Measurements from ENCODE around the gene HNF4A. TPM values are rescaled to one million over a fixed set of nuclear protein-coding genes. Genes with fewer than 3 reads are reported as not detected.

The HNF4A gene
- polyA plus RNA-seq, 1 experiment: not detected

DNA sequence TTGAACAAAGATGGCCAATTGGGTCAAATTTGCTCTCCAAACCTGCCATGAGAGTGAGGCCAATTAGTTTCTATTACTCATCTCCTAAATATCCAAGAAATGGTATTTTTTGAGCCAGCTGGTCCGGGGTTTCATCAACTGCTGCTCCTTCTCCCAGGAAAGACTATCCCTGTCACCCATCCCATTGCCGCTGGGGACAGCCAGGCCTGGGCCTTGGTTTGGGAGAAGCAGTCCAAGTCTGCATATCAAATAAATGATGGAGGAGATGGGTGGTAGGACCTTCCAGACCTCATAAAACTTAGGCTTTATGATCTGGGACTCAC, 73.5 kb downstream of the HNF4A start:
- POLR2A ChIA-PET: no interaction called here
- CTCF ChIA-PET: no interaction called here
- no peak for DNase-seq (ENCODE audit: low read depth, low spot score)
- Histone ChIP-seq H3K27ac (ENCODE audit: low read depth, low read length) (no peak overlapping the region), H3K4me3 (ENCODE audit: low read depth, low read length) (no peak overlapping the region), H3K27me3 (ENCODE audit: control insufficient read depth, insufficient read depth, low read length) (peaks cover 16% of the 10 kb centered on the region), H3K9me3 (ENCODE audit: control insufficient read depth, insufficient read depth, low read length) (no peaks in the 10 kb centered on the region)
- TF ChIP-seq, protein P1, sequence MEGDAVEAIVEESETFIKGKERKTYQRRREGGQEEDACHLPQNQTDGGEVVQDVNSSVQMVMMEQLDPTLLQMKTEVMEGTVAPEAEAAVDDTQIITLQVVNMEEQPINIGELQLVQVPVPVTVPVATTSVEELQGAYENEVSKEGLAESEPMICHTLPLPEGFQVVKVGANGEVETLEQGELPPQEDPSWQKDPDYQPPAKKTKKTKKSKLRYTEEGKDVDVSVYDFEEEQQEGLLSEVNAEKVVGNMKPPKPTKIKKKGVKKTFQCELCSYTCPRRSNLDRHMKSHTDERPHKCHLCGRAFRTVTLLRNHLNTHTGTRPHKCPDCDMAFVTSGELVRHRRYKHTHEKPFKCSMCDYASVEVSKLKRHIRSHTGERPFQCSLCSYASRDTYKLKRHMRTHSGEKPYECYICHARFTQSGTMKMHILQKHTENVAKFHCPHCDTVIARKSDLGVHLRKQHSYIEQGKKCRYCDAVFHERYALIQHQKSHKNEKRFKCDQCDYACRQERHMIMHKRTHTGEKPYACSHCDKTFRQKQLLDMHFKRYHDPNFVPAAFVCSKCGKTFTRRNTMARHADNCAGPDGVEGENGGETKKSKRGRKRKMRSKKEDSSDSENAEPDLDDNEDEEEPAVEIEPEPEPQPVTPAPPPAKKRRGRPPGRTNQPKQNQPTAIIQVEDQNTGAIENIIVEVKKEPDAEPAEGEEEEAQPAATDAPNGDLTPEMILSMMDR (IDR thresholded peaks at IDR 0.05; ENCODE audit: low read depth, low read length): no peak

GRCh38 chr20:44429419-44430269, 74.1 kb downstream of the HNF4A start:
- H3K9me3 ChIP-seq (ENCODE audit: control insufficient read depth, insufficient read depth, low read length): no peaks in the 10 kb centered on the region
- H3K4me3 ChIP-seq (ENCODE audit: low read depth, low read length): no peak overlapping the region
- DNase-seq (ENCODE audit: low read depth, low spot score): no peak
- no peak overlapping the region for H3K27ac ChIP-seq (ENCODE audit: low read depth, low read length)
- POLR2A ChIA-PET: no interaction called here
- TF ChIP-seq, protein P1 (IDR thresholded peaks at IDR 0.05; ENCODE audit: low read depth, low read length): no peak
- peaks cover 17% of the 10 kb centered on the region for H3K27me3 ChIP-seq (ENCODE audit: control insufficient read depth, insufficient read depth, low read length)
- CTCF ChIA-PET: no interaction called here

GRCh38 chr20:44430270-44431065, 75.0 kb downstream of the HNF4A start:
- ChIA-PET CTCF (interaction anchor here (0.6 kb wide), 1 partner anchor 49 kb away, joined by 3 read pairs; no protein-coding TSS in a partner anchor), POLR2A (no interaction called here)
- TF ChIP-seq, protein P1 (IDR thresholded peaks at IDR 0.05; ENCODE audit: low read depth, low read length): no peak
- DNase-seq (ENCODE audit: low read depth, low spot score): no peak
- Histone ChIP-seq H3K27ac (ENCODE audit: low read depth, low read length) (no peak overlapping the region), H3K9me3 (ENCODE audit: control insufficient read depth, insufficient read depth, low read length) (no peaks in the 10 kb centered on the region), H3K4me3 (ENCODE audit: low read depth, low read length) (no peak overlapping the region), H3K27me3 (ENCODE audit: control insufficient read depth, insufficient read depth, low read length) (peaks cover 10% of the 10 kb centered on the region)

DNA sequence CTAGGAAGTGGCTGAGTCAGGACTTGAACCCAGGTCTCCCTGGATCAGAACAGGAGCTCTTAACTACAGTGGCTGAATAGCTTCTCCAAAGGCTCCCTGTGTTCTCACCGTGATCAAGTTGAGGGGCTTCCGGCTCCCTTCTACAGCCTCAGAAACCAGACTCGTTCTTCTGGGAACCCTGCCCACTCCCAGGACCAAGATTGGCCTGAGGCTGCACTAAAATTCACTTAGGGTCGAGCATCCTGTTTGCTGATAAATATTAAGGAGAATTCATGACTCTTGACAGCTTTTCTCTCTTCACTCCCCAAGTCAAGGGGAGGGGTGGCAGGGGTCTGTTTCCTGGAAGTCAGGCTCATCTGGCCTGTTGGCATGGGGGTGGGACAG, 75.6 kb downstream of the HNF4A start:
- peaks cover 9% of the 10 kb centered on the region for H3K27me3 ChIP-seq (ENCODE audit: control insufficient read depth, insufficient read depth, low read length)
- DNase-seq (ENCODE audit: low read depth, low spot score): no peak
- ChIA-PET CTCF (interaction anchor here (0.6 kb wide), 1 partner anchor 49 kb away, joined by 3 read pairs; no protein-coding TSS in a partner anchor), POLR2A (no interaction called here)
- H3K9me3 ChIP-seq (ENCODE audit: control insufficient read depth, insufficient read depth, low read length): no peaks in the 10 kb centered on the region
- H3K27ac ChIP-seq (ENCODE audit: low read depth, low read length): no peak overlapping the region
- no peak overlapping the region for H3K4me3 ChIP-seq (ENCODE audit: low read depth, low read length)
- TF ChIP-seq, protein P1 (IDR thresholded peaks at IDR 0.05; ENCODE audit: low read depth, low read length): no peak

Data from AG04450 (cell line).